IMR-90 (cell line): ENCODE measurements around the gene ZNF287. TPM values are rescaled to one million over a fixed set of nuclear protein-coding genes. Genes with fewer than 3 reads are reported as not detected.

ENCODE experiments used
- ATAC-seq: fragments of 200-7000 bp; cut with Tn5 transposase; 2 replicates; pipeline ENCODE4 v1.9.1; 2020; ENCODE audit warnings: low read depth, mild to moderate bottlenecking, moderate library complexity
- BruUV-seq: library from RNA; stranded (reverse); fragments of 400-500 nt; replicated peaks from 2 replicates; lab custom pipeline; 2021; lab: Mats Ljungman, UMichigan
- CTCF ChIA-PET: fragments of 300-600 bp; formaldehyde crosslinking; extraction: SDS; loops from one replicate; lab custom pipeline; 2021; ENCODE audit warnings: antibody characterized with exemption; lab: Yijun Ruan, JAX
- POLR2A ChIA-PET: fragments of 300-600 bp; sonication (Branson Sonifier 250); formaldehyde crosslinking; loops from one replicate; lab custom pipeline; 2022; ENCODE audit warnings: antibody characterized with exemption; ENCODE audit not compliant: unreplicated experiment; lab: Charles Lee
- DNase-seq: peaks from one replicate; pipeline ENCODE4 v3.0.0; 2013
- H2AFZ ChIP-seq: replicated peaks from 2 replicates; pipeline ENCODE3; 2013; ENCODE audit warnings: low read length, mild to moderate bottlenecking; ENCODE audit not compliant: poor library complexity
- H2AK5ac ChIP-seq: 2 replicates; pipeline ENCODE4 v1.6.1; 2013; ENCODE audit warnings: low read depth, low read length, inconsistent platforms
- H2AK9ac ChIP-seq: replicated peaks from 2 replicates; pipeline ENCODE3; 2013; ENCODE audit warnings: mild to moderate bottlenecking, low read depth, low read length, moderate library complexity; ENCODE audit not compliant: poor library complexity
- H2BK120ac ChIP-seq: 2 replicates; pipeline ENCODE4 v1.6.1; 2013; ENCODE audit warnings: low read depth, low read length, inconsistent platforms
- H2BK15ac ChIP-seq: 3 replicates; pipeline ENCODE4 v1.6.1; 2013; ENCODE audit warnings: low read depth, low read length, inconsistent platforms
- H2BK20ac ChIP-seq: 2 replicates; pipeline ENCODE4 v1.6.1; 2013; ENCODE audit warnings: low read depth, mild to moderate bottlenecking, inconsistent platforms, low read length, moderate library complexity
- H2BK5ac ChIP-seq: 2 replicates; pipeline ENCODE4 v1.6.1; 2013; ENCODE audit warnings: mild to moderate bottlenecking, low read depth, low read length, inconsistent platforms; ENCODE audit not compliant: poor library complexity, severe bottlenecking
- H3K14ac ChIP-seq: replicated peaks from 2 replicates; pipeline ENCODE4 v1.6.1; 2013; ENCODE audit warnings: low read depth, low read length, inconsistent platforms
- H3K18ac ChIP-seq: 2 replicates; pipeline ENCODE4 v1.6.1; 2013; ENCODE audit warnings: low read depth, low read length, control low read depth
- H3K23ac ChIP-seq: 2 replicates; pipeline ENCODE4 v1.6.1; 2013; ENCODE audit warnings: low read depth, low read length, inconsistent platforms
- H3K27ac ChIP-seq: 2 replicates; pipeline ENCODE4 v1.5.1; 2013; ENCODE audit warnings: mild to moderate bottlenecking, control low read depth, low read length; ENCODE audit not compliant: insufficient read depth
- H3K27me3 ChIP-seq: 2 replicates; pipeline ENCODE4 v1.6.1; 2013; ENCODE audit warnings: low read length; ENCODE audit not compliant: control insufficient read depth, insufficient read depth
- H3K36me3 ChIP-seq: 2 replicates; pipeline ENCODE4 v1.6.1; 2013; ENCODE audit warnings: low read length, mixed read lengths; ENCODE audit not compliant: control insufficient read depth, insufficient read depth
- H3K4ac ChIP-seq: 2 replicates; pipeline ENCODE4 v1.6.1; 2013; ENCODE audit warnings: low read depth, low read length, inconsistent platforms
- H3K4me1 ChIP-seq: 2 replicates; pipeline ENCODE4 v1.6.1; 2013; ENCODE audit warnings: low read length, mixed read lengths; ENCODE audit not compliant: control insufficient read depth, insufficient read depth
- H3K4me2 ChIP-seq: 2 replicates; pipeline ENCODE4 v1.6.1; 2013; ENCODE audit warnings: low read depth, mild to moderate bottlenecking, control low read depth, low read length, moderate library complexity
- H3K4me3 ChIP-seq: 2 replicates; pipeline ENCODE4 v1.5.1; 2013; ENCODE audit warnings: low read depth, mild to moderate bottlenecking, control low read depth, low read length, moderate library complexity; ENCODE audit not compliant: insufficient read depth
- H3K56ac ChIP-seq: 2 replicates; pipeline ENCODE4 v1.6.1; 2013; ENCODE audit warnings: low read length, inconsistent platforms; ENCODE audit not compliant: insufficient read depth; ENCODE audit errors: extremely low read depth
- H3K79me1 ChIP-seq, 2 experiments: 2 replicates each; pipeline ENCODE4 v1.6.1; 2013; ENCODE audit warnings: low read length in 2 of 2, inconsistent platforms in 1 of 2, low read depth in 1 of 2
- H3K9ac ChIP-seq: 2 replicates; pipeline ENCODE4 v1.6.1; 2013; ENCODE audit warnings: low read depth, low read length, control low read depth
- H3K9me1 ChIP-seq: 2 replicates; pipeline ENCODE4 v1.6.1; 2013; ENCODE audit warnings: low read length, inconsistent platforms; ENCODE audit not compliant: insufficient read depth
- H3K9me3 ChIP-seq: 2 replicates; pipeline ENCODE4 v1.6.1; 2013; ENCODE audit warnings: low read length; ENCODE audit not compliant: control insufficient read depth, insufficient read depth
- H4K20me1 ChIP-seq: 2 replicates; pipeline ENCODE4 v1.6.1; 2013; ENCODE audit warnings: low read length, inconsistent platforms; ENCODE audit not compliant: insufficient read depth
- H4K5ac ChIP-seq: 2 replicates; pipeline ENCODE4 v1.6.1; 2013; ENCODE audit warnings: mild to moderate bottlenecking, low read depth, low read length, control low read depth
- H4K8ac ChIP-seq, 2 experiments: 2 replicates each; pipeline ENCODE4 v1.6.1; 2013; ENCODE audit warnings: low read depth in 2 of 2, low read length in 2 of 2, control low read depth in 1 of 2, inconsistent platforms in 1 of 2
- H4K91ac ChIP-seq: 2 replicates; pipeline ENCODE4 v1.6.1; 2013; ENCODE audit warnings: low read depth, low read length, inconsistent platforms; ENCODE audit not compliant: insufficient read depth
- BHLHE40 ChIP-seq: fragments of 150-350 bp; IDR thresholded peaks from 2 replicates; pipeline ENCODE4 v1.6.1; 2016; ENCODE audit warnings: mild to moderate bottlenecking, low read depth, low read length
- CEBPB ChIP-seq: IDR thresholded peaks from 2 replicates; pipeline ENCODE4 v1.6.1; 2012; ENCODE audit warnings: low read depth, low read length, improper control_type of control experiment
- CHD1 ChIP-seq: IDR thresholded peaks from 2 replicates; pipeline ENCODE4 v1.6.1; 2012; ENCODE audit warnings: low read depth, low read length, improper control_type of control experiment
- FOS ChIP-seq: fragments of 150-350 bp; IDR thresholded peaks from 2 replicates; pipeline ENCODE4 v1.6.1; 2016; ENCODE audit warnings: low read depth, low read length
- MAFK ChIP-seq: IDR thresholded peaks from 2 replicates; pipeline ENCODE4 v1.6.1; 2012; ENCODE audit warnings: low read depth, low read length, improper control_type of control experiment
- MAZ ChIP-seq: IDR thresholded peaks from 2 replicates; pipeline ENCODE4 v1.6.1; 2012; ENCODE audit warnings: low read depth, mild to moderate bottlenecking, low read length, improper control_type of control experiment, moderate library complexity, borderline replicate concordance
- MXI1 ChIP-seq: IDR thresholded peaks from 2 replicates; pipeline ENCODE4 v1.6.1; 2012; ENCODE audit warnings: low read depth, mild to moderate bottlenecking, low read length, moderate library complexity, borderline replicate concordance
- NFE2L2 ChIP-seq: fragments of 150-350 bp; IDR thresholded peaks from 2 replicates; pipeline ENCODE4 v1.6.1; 2016; ENCODE audit warnings: low read depth, mild to moderate bottlenecking, low read length
- POLR2A ChIP-seq: IDR thresholded peaks from 2 replicates; pipeline ENCODE4 v1.6.1; 2012; ENCODE audit warnings: mild to moderate bottlenecking, low read depth, low read length
- RAD21 ChIP-seq: IDR thresholded peaks from 2 replicates; pipeline ENCODE4 v1.6.1; 2012; ENCODE audit warnings: low read length, improper control_type of control experiment
- RCOR1 ChIP-seq: IDR thresholded peaks from 2 replicates; pipeline ENCODE4 v1.6.1; 2012; ENCODE audit warnings: mild to moderate bottlenecking, low read length, improper control_type of control experiment; ENCODE audit not compliant: insufficient replicate concordance
- RFX5 ChIP-seq: IDR thresholded peaks from 2 replicates; pipeline ENCODE4 v1.8.0; 2012; ENCODE audit warnings: low read depth, mild to moderate bottlenecking, low read length, moderate library complexity
- SMC3 ChIP-seq: fragments of 150-350 bp; IDR thresholded peaks from 2 replicates; pipeline ENCODE4 v1.6.1; 2016; ENCODE audit warnings: low read depth, mild to moderate bottlenecking, antibody characterized with exemption, low read length, moderate library complexity
- WGBS, 2 experiments: methylation state at CpG; one replicate each; pipeline versions ENCODE4 v1.1.5 to v1.1.7; 2013; ENCODE audit warnings: missing lambda C conversion rate in 2 of 2; ENCODE audit not compliant: insufficient read length in 1 of 2; ENCODE audit errors: extremely low coverage in 2 of 2; 5-methylcytosine and 5-hydroxymethylcytosine counted together
- dilution Hi-C: fragments of 300-500 bp; cut with HindIII; formaldehyde crosslinking; loops from one replicate; pipeline ENCODE4 v1.14.3; 2018; ENCODE audit warnings: low sequenced_read_pairs; ENCODE audit not compliant: unreplicated experiment
- in situ Hi-C: fragments of 300-500 bp; cut with MboI; formaldehyde crosslinking; loops from 3 replicates; pipeline ENCODE4 v1.14.3; 2019; ENCODE audit warnings: low sequenced_read_pairs, inconsistent platforms, mixed read lengths
- intact Hi-C: fragments of 100-400 bp; cut with micrococcal nuclease; formaldehyde crosslinking; loops from 2 replicates; pipeline ENCODE4 v1.10.0; 2022
- polyA plus RNA-seq, 3 experiments: library from polyadenylated mRNA; depleted of rRNA; stranded (reverse); fragments of >200 nt; gene quantifications; 2 replicates each; pipeline ENCODE4 v1.2.3, GENCODE V29; 2012; ENCODE audit warnings: low replicate concordance in 1 of 3
- total RNA-seq: library from RNA; depleted of rRNA; stranded (reverse); fragments of >200 nt; gene quantifications from 2 replicates; pipeline ENCODE4 v1.2.3, GENCODE V29; 2012
- TF ChIP-seq, protein P1 (sequence below): conservative IDR thresholded peaks from 2 replicates; pipeline ENCODE4 v1.5.1; 2012; ENCODE audit warnings: mild to moderate bottlenecking, low read depth, low read length, improper control_type of control experiment
- TF ChIP-seq, protein P2 (sequence below): fragments of 150-350 bp; IDR thresholded peaks from 2 replicates; pipeline ENCODE4 v1.6.1; 2016; ENCODE audit warnings: low read depth, mild to moderate bottlenecking, low read length, moderate library complexity, borderline replicate concordance
- TF ChIP-seq, protein P3 (sequence below): fragments of 150-350 bp; IDR thresholded peaks from 2 replicates; pipeline ENCODE4 v1.6.1; 2017; ENCODE audit warnings: mild to moderate bottlenecking, antibody characterized with exemption, low read length, low read depth

The ZNF287 gene
- total and polyA plus RNA-seq, 2 of the 4 experiments (the other 2 are of a cell fraction) = 5.3 to 7.0 TPM

- no peak overlapping the region for H3K56ac ChIP-seq
- no peaks in the 10 kb centered on the region for H3K9me3 ChIP-seq
- no peak overlapping the region for H4K91ac ChIP-seq
- H3K27ac ChIP-seq = no peak overlapping the region
- no peaks in the 10 kb centered on the region for H3K36me3 ChIP-seq
- H2BK5ac ChIP-seq = no peak overlapping the region
- no peak overlapping the region for H2BK120ac ChIP-seq
- no peak overlapping the region for H3K4me3 ChIP-seq
- no peak overlapping the region for H3K9ac ChIP-seq
- H2AK5ac ChIP-seq = no peak overlapping the region
- no peak overlapping the region for H4K5ac ChIP-seq
- no TSS peak for BruUV-seq
- H3K23ac ChIP-seq = no peak overlapping the region
- no peak overlapping the region for H3K4me2 ChIP-seq
- POLR2A ChIA-PET = no interaction called here
- no peaks in the 10 kb centered on the region; the same call in 1 of the 2 replicates for H3K27me3 ChIP-seq
- in situ Hi-C loops (loop anchor here (5.0 kb wide), 1 partner anchor 50 kb away; no protein-coding TSS in a partner anchor), intact Hi-C loops (no loop called here), dilution Hi-C loops (no loop called here)
- no peak overlapping the region for H3K14ac ChIP-seq
- H2AFZ ChIP-seq = no peak overlapping the region
- no peaks in the 10 kb centered on the region for H3K79me1 ChIP-seq
- H2BK20ac ChIP-seq = no peak overlapping the region; the same call in 1 of the 2 replicates
- no peaks in the 10 kb centered on the region for H4K20me1 ChIP-seq
- no peak overlapping the region for H3K4ac ChIP-seq
- peaks cover 3% of the 10 kb centered on the region; the same call in 1 of the 2 replicates for H3K9me1 ChIP-seq
- no peak for DNase-seq
- WGBS, 2 experiments = 86% methylated on average over 2 of the region's 7 CpGs; no CpG with 5 or more reads in 1 of the 2 experiments
- no peak overlapping the region for H2AK9ac ChIP-seq
- peaks cover 4% of the 10 kb centered on the region for H3K4me1 ChIP-seq
- no peak for ATAC-seq
- no peak overlapping the region for H3K18ac ChIP-seq
- TF ChIP-seq RCOR1 = no peak
- no peak for TF ChIP-seq CEBPB
- no peak for TF ChIP-seq FOS
- no peak for TF ChIP-seq MAZ
- TF ChIP-seq RFX5 = no peak
- TF ChIP-seq MAFK = no peak
- no peak for TF ChIP-seq RAD21
- no peak for TF ChIP-seq MXI1
- TF ChIP-seq, protein P1, sequence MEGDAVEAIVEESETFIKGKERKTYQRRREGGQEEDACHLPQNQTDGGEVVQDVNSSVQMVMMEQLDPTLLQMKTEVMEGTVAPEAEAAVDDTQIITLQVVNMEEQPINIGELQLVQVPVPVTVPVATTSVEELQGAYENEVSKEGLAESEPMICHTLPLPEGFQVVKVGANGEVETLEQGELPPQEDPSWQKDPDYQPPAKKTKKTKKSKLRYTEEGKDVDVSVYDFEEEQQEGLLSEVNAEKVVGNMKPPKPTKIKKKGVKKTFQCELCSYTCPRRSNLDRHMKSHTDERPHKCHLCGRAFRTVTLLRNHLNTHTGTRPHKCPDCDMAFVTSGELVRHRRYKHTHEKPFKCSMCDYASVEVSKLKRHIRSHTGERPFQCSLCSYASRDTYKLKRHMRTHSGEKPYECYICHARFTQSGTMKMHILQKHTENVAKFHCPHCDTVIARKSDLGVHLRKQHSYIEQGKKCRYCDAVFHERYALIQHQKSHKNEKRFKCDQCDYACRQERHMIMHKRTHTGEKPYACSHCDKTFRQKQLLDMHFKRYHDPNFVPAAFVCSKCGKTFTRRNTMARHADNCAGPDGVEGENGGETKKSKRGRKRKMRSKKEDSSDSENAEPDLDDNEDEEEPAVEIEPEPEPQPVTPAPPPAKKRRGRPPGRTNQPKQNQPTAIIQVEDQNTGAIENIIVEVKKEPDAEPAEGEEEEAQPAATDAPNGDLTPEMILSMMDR = no peak
- TF ChIP-seq, protein P2, sequence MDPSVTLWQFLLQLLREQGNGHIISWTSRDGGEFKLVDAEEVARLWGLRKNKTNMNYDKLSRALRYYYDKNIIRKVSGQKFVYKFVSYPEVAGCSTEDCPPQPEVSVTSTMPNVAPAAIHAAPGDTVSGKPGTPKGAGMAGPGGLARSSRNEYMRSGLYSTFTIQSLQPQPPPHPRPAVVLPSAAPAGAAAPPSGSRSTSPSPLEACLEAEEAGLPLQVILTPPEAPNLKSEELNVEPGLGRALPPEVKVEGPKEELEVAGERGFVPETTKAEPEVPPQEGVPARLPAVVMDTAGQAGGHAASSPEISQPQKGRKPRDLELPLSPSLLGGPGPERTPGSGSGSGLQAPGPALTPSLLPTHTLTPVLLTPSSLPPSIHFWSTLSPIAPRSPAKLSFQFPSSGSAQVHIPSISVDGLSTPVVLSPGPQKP = no peak
- no peak for TF ChIP-seq NFE2L2
- TF ChIP-seq CHD1 = no peak
- TF ChIP-seq, protein P3, sequence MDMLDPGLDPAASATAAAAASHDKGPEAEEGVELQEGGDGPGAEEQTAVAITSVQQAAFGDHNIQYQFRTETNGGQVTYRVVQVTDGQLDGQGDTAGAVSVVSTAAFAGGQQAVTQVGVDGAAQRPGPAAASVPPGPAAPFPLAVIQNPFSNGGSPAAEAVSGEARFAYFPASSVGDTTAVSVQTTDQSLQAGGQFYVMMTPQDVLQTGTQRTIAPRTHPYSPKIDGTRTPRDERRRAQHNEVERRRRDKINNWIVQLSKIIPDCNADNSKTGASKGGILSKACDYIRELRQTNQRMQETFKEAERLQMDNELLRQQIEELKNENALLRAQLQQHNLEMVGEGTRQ = no peak
- no peak for TF ChIP-seq BHLHE40
- TF ChIP-seq SMC3 = no peak
- no peak for TF ChIP-seq POLR2A
- 0 out of 3 replicates have a peak overlapping the region, but pooled peaks have one; percentile 2 for H2BK15ac ChIP-seq
- CTCF ChIA-PET = interaction anchor here (1.0 to 1.5 kb wide), 3 partner anchors 64 to 154 kb away, joined by 3 to 5 read pairs (median 3); no protein-coding TSS in a partner anchor
- H4K8ac ChIP-seq = no peak overlapping the region
Measured at GRCh38 chr17:16517477-16517876, 51.5 kb downstream of the ZNF287 start.
